PC-3 (cell line): ENCODE data around the gene CCDC24.

ENCODE experiments used
- EZH2 ChIP-seq: fragments of 300-600 bp; sonication (generic); IDR thresholded peaks from one replicate; pipeline ENCODE4 v1.6.1; 2017; ENCODE audit warnings: antibody characterized with exemption, mild to moderate bottlenecking, low read length; ENCODE audit not compliant: unreplicated experiment
- EZH2phosphoT487 ChIP-seq: fragments of 300-600 bp; sonication (generic); IDR thresholded peaks from 2 replicates; pipeline ENCODE4 v1.6.1; 2018; ENCODE audit warnings: mild to moderate bottlenecking, antibody characterized with exemption, low read length, borderline replicate concordance
- TF ChIP-seq, protein P1 (sequence below): fragments of 300-600 bp; sonication (generic); conservative IDR thresholded peaks from 2 replicates; pipeline ENCODE4 v1.5.1; 2017; ENCODE audit warnings: antibody characterized with exemption, low read depth, mild to moderate bottlenecking, low read length

DNA sequence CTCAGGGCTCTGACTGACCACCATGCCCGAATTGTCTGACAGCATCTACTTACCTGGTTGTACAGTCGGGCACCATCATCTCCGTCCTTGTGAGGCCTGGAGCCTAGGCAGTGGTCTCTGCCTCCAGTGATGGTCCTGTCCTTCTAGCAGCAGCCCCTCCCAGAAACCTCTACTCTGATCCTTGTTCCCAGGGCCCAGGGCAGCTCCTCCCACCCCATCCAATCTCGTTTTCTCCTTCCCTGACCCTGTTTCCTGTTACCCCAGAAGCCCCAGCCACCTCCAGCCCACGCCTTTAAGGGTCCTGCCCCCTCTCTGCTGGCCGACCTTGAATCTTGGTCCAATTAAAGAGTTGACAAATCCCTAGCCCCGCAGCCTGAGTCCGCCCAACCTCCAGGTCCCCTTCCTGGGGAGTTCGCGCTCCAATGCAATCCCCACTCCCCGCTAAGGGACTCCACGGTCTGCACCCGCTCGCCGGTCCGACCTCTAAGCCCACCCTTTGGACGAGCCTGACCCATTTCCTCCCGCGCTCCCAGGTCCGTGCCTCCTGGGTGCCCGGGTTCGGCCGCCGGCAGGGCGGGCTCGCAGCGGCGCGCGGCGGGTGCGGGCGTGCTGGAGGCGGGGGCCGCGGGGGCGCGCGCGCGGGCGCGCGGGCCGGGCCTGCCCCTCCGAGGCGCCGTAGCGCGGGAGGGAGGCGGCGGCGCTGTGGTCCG, 12.7 kb upstream of the CCDC24 start, which contains the start of gene B4GALT2:
- TF ChIP-seq, protein P1, sequence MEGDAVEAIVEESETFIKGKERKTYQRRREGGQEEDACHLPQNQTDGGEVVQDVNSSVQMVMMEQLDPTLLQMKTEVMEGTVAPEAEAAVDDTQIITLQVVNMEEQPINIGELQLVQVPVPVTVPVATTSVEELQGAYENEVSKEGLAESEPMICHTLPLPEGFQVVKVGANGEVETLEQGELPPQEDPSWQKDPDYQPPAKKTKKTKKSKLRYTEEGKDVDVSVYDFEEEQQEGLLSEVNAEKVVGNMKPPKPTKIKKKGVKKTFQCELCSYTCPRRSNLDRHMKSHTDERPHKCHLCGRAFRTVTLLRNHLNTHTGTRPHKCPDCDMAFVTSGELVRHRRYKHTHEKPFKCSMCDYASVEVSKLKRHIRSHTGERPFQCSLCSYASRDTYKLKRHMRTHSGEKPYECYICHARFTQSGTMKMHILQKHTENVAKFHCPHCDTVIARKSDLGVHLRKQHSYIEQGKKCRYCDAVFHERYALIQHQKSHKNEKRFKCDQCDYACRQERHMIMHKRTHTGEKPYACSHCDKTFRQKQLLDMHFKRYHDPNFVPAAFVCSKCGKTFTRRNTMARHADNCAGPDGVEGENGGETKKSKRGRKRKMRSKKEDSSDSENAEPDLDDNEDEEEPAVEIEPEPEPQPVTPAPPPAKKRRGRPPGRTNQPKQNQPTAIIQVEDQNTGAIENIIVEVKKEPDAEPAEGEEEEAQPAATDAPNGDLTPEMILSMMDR = no peak
- TF ChIP-seq EZH2 (no peak), EZH2phosphoT487 (no peak)
